Astrocyte of the spinal cord (primary cell): Measurements from ENCODE around the gene IRS1.

Source experiments
- DNase-seq: peaks from one replicate; pipeline ENCODE4 v3.0.0; 2011; ENCODE audit warnings: low read depth, low spot score
- H3K4me3 ChIP-seq: 2 replicates; pipeline ENCODE4 v1.5.1; 2011; ENCODE audit warnings: low read depth, mild to moderate bottlenecking, low read length, moderate library complexity
- CTCF ChIP-seq: IDR thresholded peaks from 2 replicates; pipeline ENCODE4 v1.5.1; 2012; ENCODE audit warnings: low read depth, mild to moderate bottlenecking, low read length, inconsistent platforms
- in situ Hi-C: cut with HindIII; loops from 2 replicates; pipeline ENCODE4 v1.10.0; 2017; ENCODE audit warnings: low sequenced_read_pairs

Gene IRS1

GRCh38 chr2:226711606-226712296 lies 87.9 kb downstream of the IRS1 start:
- no peak for DNase-seq
- TF ChIP-seq CTCF = no peak
- no peak overlapping the region for H3K4me3 ChIP-seq
- in situ Hi-C loops = no loop called here

DNA sequence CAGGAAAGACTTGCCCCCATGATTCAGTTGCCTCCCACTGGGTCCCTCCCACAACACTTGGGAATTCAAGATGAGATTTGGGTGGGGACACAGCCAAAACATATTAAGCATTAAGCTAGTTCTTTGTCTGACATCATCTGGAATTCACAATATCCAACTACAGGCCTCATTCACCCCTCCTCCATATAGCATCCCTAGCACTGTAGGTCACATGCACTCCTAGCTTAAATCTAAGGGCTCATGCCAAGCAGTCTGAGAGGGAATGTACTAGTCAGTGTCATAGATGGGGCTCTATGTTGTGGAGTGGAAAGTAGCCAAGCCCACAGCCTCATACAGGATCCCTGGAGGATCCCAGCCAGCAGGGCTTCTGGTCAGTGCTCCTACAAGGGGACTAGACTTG lies 92.1 kb downstream of the IRS1 start:
- H3K4me3 ChIP-seq = no peak overlapping the region
- peak; percentile 31 for DNase-seq
- in situ Hi-C loops = no loop called here
- no peak for TF ChIP-seq CTCF

- no peak for DNase-seq
- in situ Hi-C loops = no loop called here
- TF ChIP-seq CTCF = no peak
- H3K4me3 ChIP-seq = no peak overlapping the region
Measured at GRCh38 chr2:226705965-226706364, 93.7 kb downstream of the IRS1 start.

DNA sequence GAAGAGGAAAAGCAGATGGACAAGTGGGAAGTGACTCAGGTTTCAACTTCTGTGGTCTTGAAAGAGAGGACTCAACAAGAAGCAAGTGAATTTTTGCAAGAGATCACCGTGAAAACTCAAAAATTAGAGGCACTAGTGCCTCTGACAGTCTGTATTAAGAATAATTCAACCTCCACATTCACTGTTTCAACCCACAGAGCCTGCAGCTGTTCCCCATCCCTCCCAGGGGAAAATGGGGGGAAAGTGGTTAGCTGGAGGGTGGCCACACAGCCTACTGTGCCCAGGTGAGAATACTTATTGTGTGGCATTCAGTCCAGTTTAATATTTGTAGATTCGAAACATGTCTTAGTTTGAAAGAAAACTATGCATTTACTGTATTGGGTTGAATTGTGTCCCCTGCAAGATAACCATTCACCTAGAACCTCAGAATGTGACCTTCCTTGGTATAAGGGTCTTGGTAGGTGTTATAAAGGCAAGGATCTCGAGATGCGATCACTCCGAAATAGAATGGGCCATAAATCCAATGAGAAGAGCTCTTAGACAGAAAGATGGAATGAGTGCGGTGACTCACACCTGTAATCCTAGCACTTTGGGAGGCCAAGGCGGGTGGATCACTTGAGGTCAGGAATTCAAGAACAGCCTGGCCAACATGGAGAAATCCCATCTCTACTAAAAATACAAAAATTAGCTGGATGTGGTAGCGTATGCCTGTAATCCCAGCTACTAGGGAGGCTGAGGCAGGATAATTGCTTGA lies 94.3 kb downstream of the IRS1 start:
- H3K4me3 ChIP-seq = no peak overlapping the region
- no peak for DNase-seq
- in situ Hi-C loops = no loop called here
- TF ChIP-seq CTCF = no peak

GRCh38 chr2:226703514-226703913 lies 96.1 kb downstream of the IRS1 start:
- DNase-seq = no peak
- in situ Hi-C loops = no loop called here
- H3K4me3 ChIP-seq = no peak overlapping the region
- no peak for TF ChIP-seq CTCF

DNA sequence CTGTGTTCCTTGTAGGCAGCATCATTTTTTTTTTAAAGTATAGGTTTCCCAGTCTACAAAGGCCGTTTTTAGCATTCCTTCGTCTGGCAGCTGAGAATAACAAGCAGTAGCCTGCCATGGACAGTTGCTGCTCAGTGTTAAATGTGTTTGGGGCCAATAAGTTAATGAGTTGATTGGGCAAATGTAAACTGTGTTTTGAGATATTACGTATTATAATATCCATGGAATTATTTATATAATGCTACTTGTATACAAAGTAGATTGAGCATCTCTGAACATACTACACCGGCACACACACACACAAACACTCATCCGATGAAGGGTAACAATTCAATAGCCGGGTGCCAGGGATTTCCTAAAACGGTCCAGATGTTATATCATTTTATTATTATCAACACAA lies 97.2 kb downstream of the IRS1 start:
- DNase-seq = no peak
- TF ChIP-seq CTCF = no peak
- H3K4me3 ChIP-seq = no peak overlapping the region
- in situ Hi-C loops = no loop called here
